SK-N-SH (cell line): ENCODE data around the gene OR56A5. TPM values are rescaled to one million over a fixed set of nuclear protein-coding genes. Genes with fewer than 3 reads are reported as not detected.

Experiments used
- CTCF ChIA-PET: fragments of 300-600, 350-600 bp; formaldehyde crosslinking; extraction: SDS; loops from one replicate; lab custom pipeline; 2021; lab: Yijun Ruan, JAX
- POLR2A ChIA-PET: fragments of 350-600 bp; sonication (Branson Sonifier 250); formaldehyde crosslinking; extraction: SDS; loops from one replicate; lab custom pipeline; 2020; ENCODE audit warnings: antibody characterized with exemption, inconsistent platforms; lab: Yijun Ruan, JAX
- DNase-seq: peaks from one replicate; pipeline ENCODE4 v3.0.0; 2012
- H2AFZ ChIP-seq: fragments of 200-600 bp; sonication (generic); 2 replicates; pipeline ENCODE4 v1.8.1; 2016; ENCODE audit warnings: antibody characterized with exemption, mild to moderate bottlenecking, low read depth
- H3F3A ChIP-seq: fragments of 200-600 bp; sonication (generic); replicated peaks from 2 replicates; pipeline ENCODE3; 2016; ENCODE audit warnings: antibody characterized with exemption, mild to moderate bottlenecking; ENCODE audit not compliant: insufficient read depth
- H3K27ac ChIP-seq, 2 experiments: fragments of 200-500 bp in 1 of 2; fragments of 200-600 bp in 1 of 2; sonication (Bioruptor generic) in 1 of 2; sonication (generic), shearing (Covaris generic) in 1 of 2; 2 replicates each; pipeline versions ENCODE4 v1.5.1 to v1.6.1; 2014 to 2016; ENCODE audit warnings: low read depth in 2 of 2, inconsistent platforms in 1 of 2, low read length in 1 of 2, mild to moderate bottlenecking in 1 of 2, mixed read lengths in 1 of 2
- H3K27me3 ChIP-seq: fragments of 200-600 bp; sonication (generic), shearing (Covaris generic); 2 replicates; pipeline ENCODE4 v1.6.1; 2016; ENCODE audit warnings: mixed run types; ENCODE audit not compliant: insufficient read depth
- H3K36me3 ChIP-seq, 2 experiments: fragments of 200-500 bp in 1 of 2; fragments of 200-600 bp in 1 of 2; sonication (Bioruptor generic) in 1 of 2; sonication (generic) in 1 of 2; replicated peaks in 1 of 2; 2 replicates each; pipeline versions ENCODE3 to v1.5.1; 2014 to 2016; ENCODE audit warnings: low read length in 1 of 2, mild to moderate bottlenecking in 1 of 2; ENCODE audit not compliant: insufficient read depth in 2 of 2, control insufficient read depth in 1 of 2
- H3K4me1 ChIP-seq, 2 experiments: fragments of 200-500 bp in 1 of 2; fragments of 200-600 bp in 1 of 2; sonication (Bioruptor generic) in 1 of 2; sonication (generic), shearing (Covaris generic) in 1 of 2; 2 replicates each; pipeline versions ENCODE4 v1.5.1 to v1.6.1; 2014 to 2016; ENCODE audit warnings: low read depth in 1 of 2, low read length in 1 of 2, mixed run types in 1 of 2; ENCODE audit not compliant: insufficient read depth in 2 of 2, control insufficient read depth in 1 of 2
- H3K4me2 ChIP-seq: fragments of 200-600 bp; sonication (generic), shearing (Covaris generic); 2 replicates; pipeline ENCODE4 v1.6.1; 2017; ENCODE audit warnings: mixed run types
- H3K4me3 ChIP-seq, 2 experiments: fragments of 200-500 bp in 1 of 2; fragments of 200-600 bp in 1 of 2; sonication (Bioruptor generic) in 1 of 2; sonication (generic), shearing (Covaris generic) in 1 of 2; 2 replicates each; pipeline versions ENCODE4 v1.5.1 to v1.8.1; 2014 to 2016; ENCODE audit warnings: low read depth in 2 of 2, inconsistent platforms in 1 of 2, low read length in 1 of 2, mild to moderate bottlenecking in 1 of 2, mixed read lengths in 1 of 2, moderate library complexity in 1 of 2
- H3K79me2 ChIP-seq: fragments of 200-600 bp; sonication (generic); 2 replicates; pipeline ENCODE4 v1.8.1; 2017; ENCODE audit warnings: mild to moderate bottlenecking; ENCODE audit not compliant: insufficient read depth
- H3K9ac ChIP-seq: fragments of 200-600 bp; sonication (generic); 2 replicates; pipeline ENCODE4 v1.6.1; 2017; ENCODE audit warnings: mixed run types
- H3K9me2 ChIP-seq: fragments of 200-600 bp; sonication (generic); 2 replicates; pipeline ENCODE4 v1.6.1; 2017; ENCODE audit warnings: mixed run types
- H3K9me3 ChIP-seq: fragments of 200-600 bp; sonication (generic); 2 replicates; pipeline ENCODE4 v1.6.1; 2017; ENCODE audit warnings: mixed run types, mild to moderate bottlenecking, moderate library complexity
- H4K20me1 ChIP-seq: fragments of 200-600 bp; sonication (generic); 2 replicates; pipeline ENCODE4 v1.6.1; 2017; ENCODE audit warnings: mild to moderate bottlenecking, mixed run types; ENCODE audit not compliant: insufficient read depth
- ELF1 ChIP-seq: IDR thresholded peaks from 2 replicates; pipeline ENCODE4 v1.4.0; 2012
- FOXM1 ChIP-seq: IDR thresholded peaks from 2 replicates; pipeline ENCODE4 v1.4.0; 2012; ENCODE audit warnings: low read depth, mild to moderate bottlenecking
- GATA2 ChIP-seq: sonication (generic); formaldehyde crosslinking; IDR thresholded peaks from 2 replicates; pipeline ENCODE4 v1.5.0; 2020; ENCODE audit warnings: mild to moderate bottlenecking, missing genetic modification reagents
- JUND ChIP-seq: IDR thresholded peaks from 2 replicates; pipeline ENCODE4 v1.4.0; 2012
- NFIC ChIP-seq: IDR thresholded peaks from 2 replicates; pipeline ENCODE4 v1.4.0; 2012; ENCODE audit warnings: borderline replicate concordance
- NRF1 ChIP-seq: IDR thresholded peaks from 2 replicates; pipeline ENCODE4 v1.6.1; 2012; ENCODE audit warnings: low read depth, mild to moderate bottlenecking, low read length
- PBX3 ChIP-seq: IDR thresholded peaks from 2 replicates; pipeline ENCODE4; 2012
- POLR2AphosphoS5 ChIP-seq: IDR thresholded peaks from 2 replicates; pipeline ENCODE4 v1.6.1; 2012; ENCODE audit warnings: low read depth, low read length
- RXRA ChIP-seq: IDR thresholded peaks from 2 replicates; pipeline ENCODE4 v1.4.0; 2012; ENCODE audit warnings: low read depth, mild to moderate bottlenecking, borderline replicate concordance
- SIN3A ChIP-seq: IDR thresholded peaks from 2 replicates; pipeline ENCODE4 v1.6.1; 2012; ENCODE audit warnings: low read depth, mild to moderate bottlenecking, low read length, moderate library complexity, borderline replicate concordance
- TAF1 ChIP-seq: IDR thresholded peaks from 2 replicates; pipeline ENCODE4 v1.6.1; 2012; ENCODE audit warnings: low read depth, mild to moderate bottlenecking, low read length, moderate library complexity, borderline replicate concordance
- TCF12 ChIP-seq: IDR thresholded peaks from 2 replicates; pipeline ENCODE4 v1.4.0; 2012
- USF1 ChIP-seq: IDR thresholded peaks from 2 replicates; pipeline ENCODE4 v1.4.0; 2012; ENCODE audit warnings: low read depth, borderline replicate concordance
- ZBTB33 ChIP-seq: IDR thresholded peaks from 2 replicates; pipeline ENCODE4 v1.4.0; 2012; ENCODE audit warnings: low read depth, borderline replicate concordance
- WGBS: methylation state at CpG from one replicate; pipeline ENCODE4 v1.1.6; 2017; ENCODE audit warnings: low lambda C conversion rate; 5-methylcytosine and 5-hydroxymethylcytosine counted together
- polyA plus RNA-seq, 3 experiments: library from polyadenylated mRNA; depleted of rRNA; stranded (reverse); fragments of >200 nt; gene quantifications; 2 replicates each; pipeline ENCODE4 v1.2.3, GENCODE V29; 2012

The OR56A5 gene
- polyA plus RNA-seq, 1 of the 3 experiments (the other 2 are of a cell fraction) = not detected

GRCh38 chr11:5937868-5938602, 30.3 kb downstream of the OR56A5 start:
- no peak for TF ChIP-seq NFIC
- no peak for TF ChIP-seq SIN3A
- no peak for TF ChIP-seq ELF1
- no peak for TF ChIP-seq RXRA
- no peak for TF ChIP-seq JUND
- no peak for TF ChIP-seq PBX3
- DNase-seq = no peak

GRCh38 chr11:5933116-5933515, 35.2 kb downstream of the OR56A5 start:
- H3K4me2 ChIP-seq = no peak overlapping the region
- H3K4me1 ChIP-seq = no peaks in the 10 kb centered on the region
- no peak overlapping the region for H3K9ac ChIP-seq
- H3K27me3 ChIP-seq = peaks cover 41% of the 10 kb centered on the region
- H3K27ac ChIP-seq = no peak overlapping the region
- no peak overlapping the region for H3K4me3 ChIP-seq
- TF ChIP-seq GATA2 (CRISPR knock-in tag) (no peak), FOXM1 (no peak), NFIC (no peak), POLR2AphosphoS5 (no peak), TCF12 (no peak), TAF1 (no peak), NRF1 (no peak), ZBTB33 (no peak), USF1 (no peak)
- TF ChIP-seq, all 33 proteins: peak for 0
- CTCF ChIA-PET = no interaction called here
- Histone ChIP-seq H2AFZ (no peak overlapping the region), H4K20me1 (no peaks in the 10 kb centered on the region), H3K9me2 (no peaks in the 10 kb centered on the region), H3K9me3 (no peaks in the 10 kb centered on the region), H3F3A (no peaks in the 10 kb centered on the region), H3K36me3 (no peaks in the 10 kb centered on the region), H3K79me2 (no peaks in the 10 kb centered on the region)
- WGBS = 10% methylated on average over 8 of the region's 10 CpGs
- DNase-seq = no peak
- POLR2A ChIA-PET = interaction anchor here (0.8 kb wide), 1 partner anchor 9 kb away, joined by 3 read pairs; the partner anchor contains the start of gene OR56A3

More at GRCh38 chr11:5937868-5938602, 30.3 kb downstream of the OR56A5 start:
- H3K36me3 ChIP-seq = no peaks in the 10 kb centered on the region
- H3K9me2 ChIP-seq = no peaks in the 10 kb centered on the region
- H3K79me2 ChIP-seq = no peaks in the 10 kb centered on the region
- no peaks in the 10 kb centered on the region for H3K9me3 ChIP-seq
- no peaks in the 10 kb centered on the region for H4K20me1 ChIP-seq
- H3K27me3 ChIP-seq = peaks cover 12% of the 10 kb centered on the region; the same call in 1 of the 2 replicates
- H3K27ac ChIP-seq = no peak overlapping the region
- H3K9ac ChIP-seq = no peak overlapping the region
- H3K4me3 ChIP-seq = no peak overlapping the region
- no peaks in the 10 kb centered on the region for H3K4me1 ChIP-seq
- POLR2A ChIA-PET = no interaction called here
- H3K4me2 ChIP-seq = no peak overlapping the region
- H2AFZ ChIP-seq = no peak overlapping the region
- 26% methylated on average over 36 of the region's 39 CpGs for WGBS
- H3F3A ChIP-seq = no peaks in the 10 kb centered on the region
- CTCF ChIA-PET = interaction anchor here (1.2 kb wide), 1 partner anchor 47 kb away, joined by 3 read pairs; no protein-coding TSS in a partner anchor
